C4-2B (cell line): Measurements from ENCODE around the gene ETS1.

Experiments
- H3K27ac ChIP-seq: fragments of 450-650 bp; 2 replicates; pipeline ENCODE4 v1.5.1; 2017
- CTCF ChIP-seq: fragments of 450-650 bp; conservative IDR thresholded peaks from 2 replicates; pipeline ENCODE4 v1.5.1; 2017; ENCODE audit warnings: mild to moderate bottlenecking
- ZFX ChIP-seq: fragments of 450-650 bp; IDR thresholded peaks from 2 replicates; pipeline ENCODE4 v1.6.1; 2017

The ETS1 gene

DNA sequence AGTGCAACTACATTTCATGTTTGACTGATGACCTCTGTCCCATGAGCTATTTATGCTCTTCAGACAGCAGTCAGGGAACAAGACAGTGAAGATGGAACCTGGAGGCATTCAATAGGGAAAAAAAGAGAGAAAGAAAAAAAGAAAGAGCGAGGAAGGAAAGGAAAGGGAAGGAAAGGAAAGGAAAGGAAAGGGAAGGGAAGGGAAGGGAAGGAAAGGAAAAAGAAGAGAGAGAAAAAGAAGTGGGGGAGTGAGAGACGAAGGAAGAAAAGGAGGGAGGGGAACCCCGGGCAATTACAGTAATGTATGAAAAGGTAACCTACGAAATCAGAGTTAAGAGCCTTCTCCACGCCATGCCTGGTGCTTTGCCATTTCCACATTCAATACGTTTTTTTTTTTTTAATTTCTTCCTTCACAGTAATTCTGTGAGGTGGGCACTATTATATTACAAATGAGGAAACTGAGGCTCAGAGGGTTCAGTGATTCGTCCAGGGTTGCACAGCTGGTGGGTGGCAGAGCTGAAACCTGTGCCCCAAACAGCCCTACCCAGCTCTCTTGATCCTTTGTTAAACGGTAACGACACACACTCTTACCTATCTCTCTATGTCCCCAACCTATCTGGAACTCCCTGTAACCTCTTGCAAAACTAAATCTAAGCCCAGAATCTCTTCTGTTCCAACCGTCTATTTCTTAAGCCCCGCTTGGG lies 39.3 kb downstream of the ETS1 start:
- no peak for TF ChIP-seq CTCF
- H3K27ac ChIP-seq = no peak overlapping the region

DNA sequence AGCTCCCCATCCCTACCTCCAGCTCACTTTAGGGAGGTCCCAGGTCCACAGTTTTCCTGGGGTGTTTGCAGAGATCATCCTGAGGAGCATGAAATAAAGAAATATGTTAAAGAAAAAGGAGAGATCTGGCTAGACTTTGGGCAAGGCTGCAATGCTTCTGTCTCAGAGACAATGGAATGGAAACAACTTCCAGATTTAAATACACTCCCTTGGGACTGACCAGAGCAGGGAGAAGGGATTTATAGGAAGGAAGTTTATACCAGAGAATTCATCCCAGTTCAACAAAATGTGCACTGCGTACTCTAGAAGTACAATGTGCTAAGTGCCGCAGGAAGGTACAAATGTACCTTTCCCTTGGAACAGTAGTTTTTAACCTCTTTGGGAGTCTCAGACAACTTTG lies 40.4 kb downstream of the ETS1 start:
- H3K27ac ChIP-seq = no peak overlapping the region
- TF ChIP-seq ZFX (no peak), CTCF (no peak)

GRCh38 chr11:128544471-128545051 lies 42.8 kb downstream of the ETS1 start:
- H3K27ac ChIP-seq = no peak overlapping the region
- TF ChIP-seq ZFX (no peak), CTCF (no peak)

- H3K27ac ChIP-seq = no peak overlapping the region
Measured at GRCh38 chr11:128540469-128540868, 46.9 kb downstream of the ETS1 start.

GRCh38 chr11:128536506-128536905 lies 50.9 kb downstream of the ETS1 start:
- TF ChIP-seq ZFX = no peak
- TF ChIP-seq CTCF = no peak

More at GRCh38 chr11:128540469-128540868, 46.9 kb downstream of the ETS1 start:
- TF ChIP-seq ZFX (no peak), CTCF (no peak)

GRCh38 chr11:128535468-128536457 lies 51.6 kb downstream of the ETS1 start:
- TF ChIP-seq ZFX (no peak), CTCF (no peak)
- H3K27ac ChIP-seq = no peak overlapping the region

More at GRCh38 chr11:128536506-128536905, 50.9 kb downstream of the ETS1 start:
- H3K27ac ChIP-seq = no peak overlapping the region
